NCI-H2081 (cell line): ENCODE measurements around the gene NHSL2.

Experiments used
- DNase-seq, 2 experiments: peaks; one replicate each; lab custom pipeline; 2025; lab: John Stamatoyannopoulos, UW

Gene NHSL2

GRCh38 chrX:72108666-72109065 lies 198.0 kb downstream of the NHSL2 start:
- DNase-seq = no peak

GRCh38 chrX:72110051-72110875 lies 199.6 kb downstream of the NHSL2 start:
- DNase-seq = no peak

- no peak for DNase-seq
Measured at GRCh38 chrX:72110876-72111708, 200.4 kb downstream of the NHSL2 start.

GRCh38 chrX:72113461-72113860 lies 202.8 kb downstream of the NHSL2 start:
- no peak for DNase-seq

GRCh38 chrX:72114306-72114705 lies 203.7 kb downstream of the NHSL2 start:
- no peak for DNase-seq

- no peak for DNase-seq
Measured at GRCh38 chrX:72114807-72115206, 204.2 kb downstream of the NHSL2 start.

GRCh38 chrX:72115380-72115779 lies 204.7 kb downstream of the NHSL2 start:
- DNase-seq = no peak

GRCh38 chrX:72117636-72118210 lies 207.1 kb downstream of the NHSL2 start:
- DNase-seq = no peak

- no peak for DNase-seq
Measured at GRCh38 chrX:72120837-72121236, 210.2 kb downstream of the NHSL2 start.

GRCh38 chrX:72121383-72121782 lies 210.7 kb downstream of the NHSL2 start:
- DNase-seq = no peak

- no peak for DNase-seq
Measured at GRCh38 chrX:72122621-72123337, 212.1 kb downstream of the NHSL2 start.

GRCh38 chrX:72123471-72124185 lies 213.0 kb downstream of the NHSL2 start:
- no peak for DNase-seq

- DNase-seq = no peak
Measured at GRCh38 chrX:72124540-72125201, 214.0 kb downstream of the NHSL2 start.

GRCh38 chrX:72125331-72126047 lies 214.8 kb downstream of the NHSL2 start:
- DNase-seq = no peak

GRCh38 chrX:72126048-72126415 lies 215.4 kb downstream of the NHSL2 start:
- peak; percentile 25 to 74 for DNase-seq

GRCh38 chrX:72126539-72127140 lies 216.0 kb downstream of the NHSL2 start:
- DNase-seq = peak; percentile 78 to 81

GRCh38 chrX:72127332-72127731 lies 216.7 kb downstream of the NHSL2 start:
- no peak for DNase-seq

- no peak for DNase-seq
Measured at GRCh38 chrX:72128183-72128834, 217.7 kb downstream of the NHSL2 start.

- peak in 1 of 2 experiments; percentile 5 for DNase-seq
Measured at GRCh38 chrX:72128881-72129280, 218.2 kb downstream of the NHSL2 start.
